ENCODE measurements around the gene PPCS.

- TF ChIP-seq POLR2AphosphoS5 (IDR thresholded peaks at IDR 0.05; ENCODE audit: borderline replicate concordance, low read depth, low read length) = no peak
- TF ChIP-seq EZH2 (IDR thresholded peaks at IDR 0.05) = no peak
Measured at GRCh38 chr1:42418516-42418915, 37.8 kb upstream of the PPCS start.

All from SK-N-MC (cell line).